Caco-2 (cell line): Measurements from ENCODE around the gene TRPM2. TPM values are rescaled to one million over a fixed set of nuclear protein-coding genes. Genes with fewer than 3 reads are reported as not detected.

Experiments used
- BruUV-seq: library from RNA; stranded (reverse); fragments of 400-500 nt; replicated peaks from 2 replicates; lab custom pipeline; 2021; lab: Mats Ljungman, UMichigan
- CTCF ChIA-PET: fragments of 300-600 bp; sonication (Branson Sonifier 250); formaldehyde crosslinking; loops from one replicate; lab custom pipeline; 2022; ENCODE audit warnings: antibody characterized with exemption; lab: Charles Lee
- POLR2A ChIA-PET: fragments of 300-600 bp; sonication (Branson Sonifier 250); formaldehyde crosslinking; loops from one replicate; lab custom pipeline; 2022; ENCODE audit warnings: antibody characterized with exemption; lab: Charles Lee
- DNase-seq, 2 experiments: peaks; one replicate each; pipeline versions ENCODE4 v3.0.0 to v3.0.0-alpha.2; 2020 to 2022
- H3K27me3 ChIP-seq: replicated peaks from 2 replicates; pipeline ENCODE4 v1.6.0; 2011; ENCODE audit warnings: low read length; ENCODE audit not compliant: control insufficient read depth, insufficient read depth
- H3K36me3 ChIP-seq: 2 replicates; pipeline ENCODE4 v1.5.1; 2011; ENCODE audit warnings: low read length; ENCODE audit not compliant: control insufficient read depth, insufficient read depth
- H3K4me1 ChIP-seq: fragments of 250-450 bp; sonication (Bioruptor Pico); 2 replicates; pipeline ENCODE4 v1.5.1; 2020; ENCODE audit warnings: mild to moderate bottlenecking
- H3K4me3 ChIP-seq: 2 replicates; pipeline ENCODE4 v1.5.1; 2011; ENCODE audit warnings: low read depth, mild to moderate bottlenecking, control low read depth, low read length
- H3K9me3 ChIP-seq: fragments of 250-450 bp; sonication (Bioruptor Pico); 2 replicates; pipeline ENCODE4 v1.5.1; 2020; ENCODE audit warnings: mild to moderate bottlenecking, moderate library complexity
- H3K27ac Mint-ChIP-seq: one replicate; pipeline ENCODE4 v1.8.0; 2022; ENCODE audit warnings: mixed read lengths; ENCODE audit not compliant: unreplicated experiment
- H3K27me3 Mint-ChIP-seq: one replicate; pipeline ENCODE4 v1.8.0; 2022; ENCODE audit warnings: mixed read lengths; ENCODE audit not compliant: insufficient read depth, unreplicated experiment
- H3K36me3 Mint-ChIP-seq: one replicate; pipeline ENCODE4 v1.8.0; 2022; ENCODE audit warnings: mild to moderate bottlenecking, mixed read lengths; ENCODE audit not compliant: insufficient read depth, unreplicated experiment
- H3K4me1 Mint-ChIP-seq: one replicate; pipeline ENCODE4 v1.8.0; 2022; ENCODE audit warnings: low read depth, mixed read lengths; ENCODE audit not compliant: unreplicated experiment
- H3K4me3 Mint-ChIP-seq: one replicate; pipeline ENCODE4 v1.8.0; 2022; ENCODE audit warnings: mild to moderate bottlenecking, moderate library complexity, mixed read lengths; ENCODE audit not compliant: unreplicated experiment
- H3K9me3 Mint-ChIP-seq: one replicate; pipeline ENCODE4 v1.8.0; 2022; ENCODE audit warnings: mixed read lengths; ENCODE audit not compliant: unreplicated experiment
- CTCF ChIP-seq, 2 experiments: fragments of 200-600 bp in 1 of 2; IDR thresholded peaks; 1 replicate in 1 of 2; 2 replicates in 1 of 2; pipeline versions ENCODE4 v1.5.1 to v1.8.0; 2011 to 2022; ENCODE audit warnings: antibody characterized with exemption in 1 of 2, control low read depth in 1 of 2, inconsistent platforms in 1 of 2, low read depth in 1 of 2, low read length in 1 of 2, mild to moderate bottlenecking in 1 of 2, moderate library complexity in 1 of 2; ENCODE audit not compliant: insufficient read depth in 1 of 2, severe bottlenecking in 1 of 2, unreplicated experiment in 1 of 2
- intact Hi-C: fragments of 100-400 bp; cut with micrococcal nuclease; formaldehyde crosslinking; loops from one replicate; pipeline ENCODE4 v1.10.0; 2022; ENCODE audit not compliant: unreplicated experiment
- total RNA-seq: library from RNA; stranded (reverse); gene quantifications from 2 replicates; pipeline ENCODE4 v1.2.3, GENCODE V29; 2022

Gene TRPM2
- total RNA-seq, 1 experiment from 2014 or later = 0.20 TPM

GRCh38 chr21:44328242-44328895 lies 25.1 kb upstream of the TRPM2 start:
- Mint-ChIP-seq H3K36me3 (peaks cover 76% of the 10 kb centered on the region), H3K4me3 (no peak overlapping the region), H3K4me1 (no peaks in the 10 kb centered on the region), H3K9me3 (no peaks in the 10 kb centered on the region), H3K27ac (no peak overlapping the region), H3K27me3 (no peaks in the 10 kb centered on the region)
- H3K27me3 ChIP-seq = no peaks in the 10 kb centered on the region
- POLR2A ChIA-PET = interaction anchor here (1.4 kb wide), 1 partner anchor 10 kb away, joined by 3 read pairs; no protein-coding TSS in a partner anchor
- no peaks in the 10 kb centered on the region for H3K4me1 ChIP-seq
- CTCF ChIA-PET = no interaction called here
- no peak for TF ChIP-seq CTCF (IDR thresholded peaks at IDR 0.05; ENCODE audit: insufficient read depth in 1 of 2, low read depth in 1 of 2, low read length in 1 of 2, severe bottlenecking in 1 of 2, unreplicated experiment in 1 of 2)
- no TSS peak for BruUV-seq
- no peaks in the 10 kb centered on the region for H3K9me3 ChIP-seq
- intact Hi-C loops = no loop called here
- no peak for DNase-seq
- no peaks in the 10 kb centered on the region for H3K36me3 ChIP-seq
- no peak overlapping the region for H3K4me3 ChIP-seq

- Mint-ChIP-seq H3K36me3 (peaks cover 78% of the 10 kb centered on the region), H3K4me3 (no peak overlapping the region), H3K4me1 (no peaks in the 10 kb centered on the region), H3K27ac (peak overlapping the region; percentile 32), H3K9me3 (no peaks in the 10 kb centered on the region), H3K27me3 (no peaks in the 10 kb centered on the region)
- H3K27me3 ChIP-seq = no peaks in the 10 kb centered on the region
- no peaks in the 10 kb centered on the region for H3K9me3 ChIP-seq
- no peaks in the 10 kb centered on the region for H3K36me3 ChIP-seq
- no peak for TF ChIP-seq CTCF (IDR thresholded peaks at IDR 0.05; ENCODE audit: insufficient read depth in 1 of 2, low read depth in 1 of 2, low read length in 1 of 2, severe bottlenecking in 1 of 2, unreplicated experiment in 1 of 2)
- BruUV-seq = no TSS peak
- H3K4me3 ChIP-seq = no peak overlapping the region
- CTCF ChIA-PET = no interaction called here
- H3K4me1 ChIP-seq = no peaks in the 10 kb centered on the region
- intact Hi-C loops = no loop called here
- POLR2A ChIA-PET = interaction anchor here (1.4 kb wide), 1 partner anchor 9 kb away, joined by 3 read pairs; no protein-coding TSS in a partner anchor
- DNase-seq = no peak
These were observed 24.1 kb upstream of the TRPM2 start for GRCh38 chr21:44329086-44329889.

GRCh38 chr21:44329971-44330681 lies 23.3 kb upstream of the TRPM2 start:
- intact Hi-C loops = loop anchor here (10.0 kb wide), 1 partner anchor 545 kb away; the partner anchor contains the start of gene PTTG1IP
- no TSS peak for BruUV-seq
- H3K27ac Mint-ChIP-seq = peak overlapping the region; percentile 53

More at GRCh38 chr21:44329971-44330681, 23.3 kb upstream of the TRPM2 start:
- H3K27me3 Mint-ChIP-seq = no peaks in the 10 kb centered on the region
- H3K36me3 ChIP-seq = no peaks in the 10 kb centered on the region
- POLR2A ChIA-PET = interaction anchor here (1.4 kb wide), 1 partner anchor 8 kb away, joined by 3 read pairs; no protein-coding TSS in a partner anchor
- H3K27me3 ChIP-seq = no peaks in the 10 kb centered on the region
- CTCF ChIA-PET = no interaction called here
- no peaks in the 10 kb centered on the region for H3K4me1 ChIP-seq
- no peak for TF ChIP-seq CTCF (IDR thresholded peaks at IDR 0.05; ENCODE audit: insufficient read depth in 1 of 2, low read depth in 1 of 2, low read length in 1 of 2, severe bottlenecking in 1 of 2, unreplicated experiment in 1 of 2)
- H3K4me1 Mint-ChIP-seq = no peaks in the 10 kb centered on the region
- H3K4me3 ChIP-seq = no peak overlapping the region
- H3K9me3 ChIP-seq = no peaks in the 10 kb centered on the region
- no peak overlapping the region for H3K4me3 Mint-ChIP-seq
- no peak for DNase-seq
- H3K36me3 Mint-ChIP-seq = peaks cover 72% of the 10 kb centered on the region
- H3K9me3 Mint-ChIP-seq = no peaks in the 10 kb centered on the region
